ENCODE measurements around the gene PTPRD.

Gene PTPRD

GRCh38 chr9:10237584-10237983 lies 375.2 kb downstream of the PTPRD start:
- no peak for TF ChIP-seq CTCF (IDR thresholded peaks at IDR 0.05; ENCODE audit: low read depth, low read length, missing control alignments)
- no peak overlapping the region for H3K4me3 ChIP-seq (replicated peaks; ENCODE audit: low read depth, low read length)

GRCh38 chr9:10236161-10236560 lies 376.6 kb downstream of the PTPRD start:
- TF ChIP-seq CTCF (IDR thresholded peaks at IDR 0.05; ENCODE audit: low read depth, low read length, missing control alignments) = no peak
- no peak overlapping the region for H3K4me3 ChIP-seq (replicated peaks; ENCODE audit: low read depth, low read length)
- DNase-seq (ENCODE audit: extremely low read depth, low read depth) = no peak

More at GRCh38 chr9:10237584-10237983, 375.2 kb downstream of the PTPRD start:
- no peak for DNase-seq (ENCODE audit: extremely low read depth, low read depth)

DNA sequence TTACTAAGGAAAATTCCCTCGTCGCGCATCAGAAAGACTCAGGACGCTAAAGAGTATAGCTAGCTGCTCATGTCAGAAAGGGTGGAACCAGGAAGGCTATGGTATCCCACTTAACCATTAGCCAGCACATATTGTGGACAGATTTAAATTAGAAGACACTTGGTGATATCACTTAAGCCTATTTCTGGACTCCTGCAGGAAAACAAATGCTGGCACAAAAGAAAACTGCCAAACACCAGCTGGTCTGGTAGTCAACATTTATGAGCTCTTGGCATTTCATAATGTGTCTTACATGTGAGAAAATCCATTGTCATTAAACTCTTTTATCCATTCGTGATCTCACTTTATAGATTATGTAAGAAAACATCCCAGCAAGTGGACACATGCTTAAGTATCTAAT lies 377.4 kb downstream of the PTPRD start:
- TF ChIP-seq CTCF (IDR thresholded peaks at IDR 0.05; ENCODE audit: low read depth, low read length, missing control alignments) = no peak
- DNase-seq (ENCODE audit: extremely low read depth, low read depth) = no peak
- H3K4me3 ChIP-seq (replicated peaks; ENCODE audit: low read depth, low read length) = no peak overlapping the region

DNA sequence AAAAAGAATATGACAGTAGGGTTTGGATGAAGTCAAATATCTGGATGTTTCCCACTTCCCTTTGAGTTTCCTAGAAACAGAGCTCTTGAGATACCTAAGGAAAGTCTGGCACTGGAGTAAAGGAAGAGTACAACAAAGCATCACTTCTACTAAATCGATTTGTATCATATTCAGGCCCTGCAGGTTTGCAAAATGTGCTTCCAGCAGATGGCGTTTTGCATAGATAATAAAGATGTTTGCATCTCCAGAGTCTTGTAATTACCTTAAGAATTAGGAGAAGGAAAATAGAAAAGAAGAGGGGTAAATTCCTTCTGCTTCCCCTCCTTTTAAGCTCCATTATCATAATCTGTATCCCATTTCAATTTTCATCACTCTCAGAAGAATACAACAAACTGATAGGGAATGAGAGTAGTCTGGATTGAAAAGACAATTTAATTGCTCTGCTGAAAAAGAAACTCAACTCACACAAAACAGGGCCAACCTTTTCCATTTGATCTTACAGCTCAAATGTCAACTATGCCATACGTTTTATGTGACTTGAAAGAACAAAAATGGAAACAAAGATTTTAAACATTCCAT lies 380.4 kb downstream of the PTPRD start:
- no peak overlapping the region for H3K4me3 ChIP-seq (replicated peaks; ENCODE audit: low read depth, low read length)
- no peak for TF ChIP-seq CTCF (IDR thresholded peaks at IDR 0.05; ENCODE audit: low read depth, low read length, missing control alignments)
- no peak for DNase-seq (ENCODE audit: extremely low read depth, low read depth)

DNA sequence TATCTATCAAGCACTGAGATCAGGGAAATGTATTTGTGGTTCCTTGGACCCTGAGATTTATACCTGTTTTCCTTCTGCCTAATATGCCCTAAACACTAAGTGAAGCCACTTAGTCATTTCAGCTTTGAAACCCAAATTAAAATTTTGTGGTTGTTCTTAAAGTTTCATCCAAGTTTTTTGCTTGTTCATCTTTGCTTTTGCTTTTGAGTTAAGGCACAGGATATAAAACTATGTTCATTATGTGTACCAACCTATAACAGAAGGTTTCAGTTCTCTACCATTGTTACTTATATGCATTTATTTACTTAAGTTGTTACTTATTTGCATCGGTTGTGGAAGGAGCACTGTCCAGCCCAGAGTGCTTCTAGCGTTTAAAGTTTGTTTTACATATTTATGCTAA lies 382.3 kb downstream of the PTPRD start:
- H3K4me3 ChIP-seq (replicated peaks; ENCODE audit: low read depth, low read length) = no peak overlapping the region
- no peak for TF ChIP-seq CTCF (IDR thresholded peaks at IDR 0.05; ENCODE audit: low read depth, low read length, missing control alignments)
- no peak for DNase-seq (ENCODE audit: extremely low read depth, low read depth)

- TF ChIP-seq CTCF (IDR thresholded peaks at IDR 0.05; ENCODE audit: low read depth, low read length, missing control alignments) = no peak
- DNase-seq (ENCODE audit: extremely low read depth, low read depth) = no peak
- no peak overlapping the region for H3K4me3 ChIP-seq (replicated peaks; ENCODE audit: low read depth, low read length)
These were observed 384.7 kb downstream of the PTPRD start for GRCh38 chr9:10228082-10228481.

DNA sequence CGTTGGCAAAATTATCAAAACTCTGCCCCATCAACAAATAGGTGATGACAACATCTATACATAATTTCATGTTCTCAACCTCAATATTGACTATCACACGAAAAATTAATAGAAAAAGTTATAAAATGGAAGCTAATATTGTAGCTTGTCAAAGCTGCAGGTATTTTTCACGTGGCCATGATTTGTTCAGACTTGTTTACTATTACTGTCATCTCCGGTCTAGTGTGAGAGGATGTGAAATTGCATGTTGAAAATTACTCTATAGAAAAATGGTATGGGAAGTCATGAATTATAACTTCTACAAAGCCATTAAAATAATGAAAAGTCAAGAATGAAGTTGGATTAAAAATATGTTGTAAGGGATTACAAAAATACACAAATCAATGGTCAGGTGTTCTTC lies 385.8 kb downstream of the PTPRD start:
- no peak for DNase-seq (ENCODE audit: extremely low read depth, low read depth)
- H3K4me3 ChIP-seq (replicated peaks; ENCODE audit: low read depth, low read length) = no peak overlapping the region
- TF ChIP-seq CTCF (IDR thresholded peaks at IDR 0.05; ENCODE audit: low read depth, low read length, missing control alignments) = no peak
